HG03442 (cell line): ENCODE data around the gene EXOC3.
A peak's percentile ranks its signal among the peaks of the same experiment; 100 is the strongest.
"Not testable (repeated sequence)": the region's sequence is repeated elsewhere in the genome, so short reads cannot be mapped to it uniquely, and the experiment has no call there.

Experiments used
- ATAC-seq: cut with Tn5 transposase; IDR thresholded peaks from one replicate; pipeline ENCODE4 v1.9.1; 2021; ENCODE audit warnings: mild to moderate bottlenecking, moderate library complexity; ENCODE audit not compliant: unreplicated experiment

Gene EXOC3

GRCh38 chr5:472076-472655 is 29.2 kb downstream of the EXOC3 start:
- peak; percentile 11 for ATAC-seq

GRCh38 chr5:472656-473550 is 29.9 kb downstream of the EXOC3 start:
- peak; percentile 61 for ATAC-seq

- ATAC-seq, result peak; percentile 16
Observed at GRCh38 chr5:473551-474192, 30.7 kb downstream of the EXOC3 start.

- not testable (repeated sequence) for ATAC-seq
Observed at GRCh38 chr5:474232-474839, 31.4 kb downstream of the EXOC3 start.

- no peak for ATAC-seq
Observed at GRCh38 chr5:474840-475661, 32.1 kb downstream of the EXOC3 start.

- no peak for ATAC-seq
Observed at GRCh38 chr5:475704-476101, 32.7 kb downstream of the EXOC3 start.

- no peak for ATAC-seq
Observed at GRCh38 chr5:476102-476813, 33.3 kb downstream of the EXOC3 start.

- no peak for ATAC-seq
Observed at GRCh38 chr5:476814-477175, 33.8 kb downstream of the EXOC3 start.

- ATAC-seq, result no peak
Observed at GRCh38 chr5:477247-477646, 34.3 kb downstream of the EXOC3 start.

GRCh38 chr5:477871-478270 is 34.9 kb downstream of the EXOC3 start:
- ATAC-seq, result no peak

GRCh38 chr5:478369-478981 is 35.5 kb downstream of the EXOC3 start:
- no peak for ATAC-seq

GRCh38 chr5:478982-479535 is 36.1 kb downstream of the EXOC3 start:
- no peak for ATAC-seq

- ATAC-seq, result no peak
Observed at GRCh38 chr5:479566-480319, 36.8 kb downstream of the EXOC3 start.

- no peak for ATAC-seq
Observed at GRCh38 chr5:481347-481746, 38.4 kb downstream of the EXOC3 start.

GRCh38 chr5:482021-482420 is 39.0 kb downstream of the EXOC3 start:
- no peak for ATAC-seq

GRCh38 chr5:482506-482905 is 39.5 kb downstream of the EXOC3 start:
- ATAC-seq, result no peak

GRCh38 chr5:483011-483410 is 40.0 kb downstream of the EXOC3 start:
- ATAC-seq, result no peak

GRCh38 chr5:483434-484140 is 40.6 kb downstream of the EXOC3 start:
- ATAC-seq, result no peak
